Right lobe of liver (tissue), 4 donors: Measurements from ENCODE around the gene TMEM18.

Experiments used
- POLR2A ChIP-seq: fragments of 450-650 bp; IDR thresholded peaks from one replicate; pipeline ENCODE4 v1.6.1; 2017; ENCODE audit warnings: antibody characterized with exemption, mild to moderate bottlenecking
- TF ChIP-seq, protein P1 (sequence below), 4 donors: fragments of 200-600 bp in 3 of 4; fragments of 450-650 bp in 1 of 4; IDR thresholded peaks; one replicate each; pipeline versions ENCODE4 v1.5.1 to v1.8.0; 2016 to 2022; ENCODE audit warnings: antibody characterized with exemption in 4 of 4, mild to moderate bottlenecking in 2 of 4
- donor health status: DM: no; HTN: no; CAD: no.
- donor health status: DM: no; HTN: no; CAD: no.
- donor health status: DM: no; HTN: yes; CAD: no.

DNA sequence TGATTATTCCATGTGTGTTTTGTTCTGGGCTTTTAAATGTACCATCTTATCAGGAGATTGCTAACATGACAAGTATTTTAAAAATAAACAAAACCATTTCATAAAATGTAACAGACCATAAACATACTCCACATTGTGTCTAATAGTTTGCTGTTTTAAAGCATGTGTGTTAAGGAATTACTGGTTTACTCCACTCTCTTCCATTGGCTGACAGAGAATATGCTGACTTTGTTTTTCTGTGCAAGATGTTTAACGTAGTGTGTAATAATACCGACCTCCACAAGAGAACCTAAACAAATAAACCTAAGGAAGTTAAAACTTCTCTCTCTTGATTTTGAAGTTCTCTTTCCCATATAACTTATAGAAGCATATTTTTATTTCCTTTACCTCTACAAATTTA is 17.0 kb upstream of the TMEM18 start:
- TF ChIP-seq, protein P1, sequence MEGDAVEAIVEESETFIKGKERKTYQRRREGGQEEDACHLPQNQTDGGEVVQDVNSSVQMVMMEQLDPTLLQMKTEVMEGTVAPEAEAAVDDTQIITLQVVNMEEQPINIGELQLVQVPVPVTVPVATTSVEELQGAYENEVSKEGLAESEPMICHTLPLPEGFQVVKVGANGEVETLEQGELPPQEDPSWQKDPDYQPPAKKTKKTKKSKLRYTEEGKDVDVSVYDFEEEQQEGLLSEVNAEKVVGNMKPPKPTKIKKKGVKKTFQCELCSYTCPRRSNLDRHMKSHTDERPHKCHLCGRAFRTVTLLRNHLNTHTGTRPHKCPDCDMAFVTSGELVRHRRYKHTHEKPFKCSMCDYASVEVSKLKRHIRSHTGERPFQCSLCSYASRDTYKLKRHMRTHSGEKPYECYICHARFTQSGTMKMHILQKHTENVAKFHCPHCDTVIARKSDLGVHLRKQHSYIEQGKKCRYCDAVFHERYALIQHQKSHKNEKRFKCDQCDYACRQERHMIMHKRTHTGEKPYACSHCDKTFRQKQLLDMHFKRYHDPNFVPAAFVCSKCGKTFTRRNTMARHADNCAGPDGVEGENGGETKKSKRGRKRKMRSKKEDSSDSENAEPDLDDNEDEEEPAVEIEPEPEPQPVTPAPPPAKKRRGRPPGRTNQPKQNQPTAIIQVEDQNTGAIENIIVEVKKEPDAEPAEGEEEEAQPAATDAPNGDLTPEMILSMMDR (IDR thresholded peaks at IDR 0.05), result no peak
- no peak for TF ChIP-seq POLR2A
